Transverse colon (tissue), 4 donors: ENCODE measurements around the gene CFAP99. TPM values are rescaled to one million over a fixed set of nuclear protein-coding genes. Genes with fewer than 3 reads are reported as not detected.

ENCODE experiments used
- DNase-seq: peaks from one replicate; pipeline ENCODE4 v3.0.0-alpha.2; 2019
- H3K27ac ChIP-seq, 4 donors: fragments of 200-600 bp; sonication (generic); 2 replicates each; pipeline ENCODE4 v1.5.1; 2016 to 2018; ENCODE audit warnings: inconsistent platforms in 4 of 4
- H3K27me3 ChIP-seq: fragments of 200-600 bp; sonication (generic); 2 replicates; pipeline ENCODE4 v1.5.1; 2017; ENCODE audit warnings: inconsistent platforms
- H3K36me3 ChIP-seq, 4 donors: fragments of 200-600 bp; sonication (generic); 2 replicates each; pipeline ENCODE4 v1.5.1; 2017 to 2019; ENCODE audit warnings: inconsistent platforms in 4 of 4
- H3K4me1 ChIP-seq, 4 donors: fragments of 200-600 bp; sonication (generic); 2 replicates each; pipeline ENCODE4 v1.5.1; 2017 to 2020; ENCODE audit warnings: inconsistent platforms in 4 of 4
- H3K4me3 ChIP-seq, 4 donors: fragments of 200-600 bp; sonication (generic); 1 replicate in 1 of 4; 2 replicates in 3 of 4; pipeline versions ENCODE4 v1.5.1 to v1.6.1; 2017 to 2019; ENCODE audit warnings: inconsistent platforms in 4 of 4
- H3K9me3 ChIP-seq, 2 donors: fragments of 200-600 bp; sonication (generic); 2 replicates each; pipeline ENCODE4 v1.5.1; 2017 to 2019; ENCODE audit warnings: inconsistent platforms in 2 of 2
- EP300 ChIP-seq: sonication (generic); formaldehyde crosslinking; IDR thresholded peaks from one replicate; pipeline ENCODE4 v1.6.1; 2017; ENCODE audit warnings: antibody characterized with exemption, low read depth
- POLR2A ChIP-seq: fragments of 450-650 bp; IDR thresholded peaks from one replicate; pipeline ENCODE4 v1.6.1; 2016; ENCODE audit warnings: antibody characterized with exemption, mild to moderate bottlenecking, moderate library complexity
- POLR2AphosphoS5 ChIP-seq, 3 donors: sonication (generic); formaldehyde crosslinking; IDR thresholded peaks; one replicate each; pipeline ENCODE4 v1.6.1; 2016; ENCODE audit warnings: antibody characterized with exemption in 3 of 3
- WGBS, 2 donors: methylation state at CpG; one replicate each; pipeline ENCODE4 v1.1.5; 2018; ENCODE audit warnings: low coverage in 1 of 2; 5-methylcytosine and 5-hydroxymethylcytosine counted together
- in situ Hi-C, 4 donors: fragments of 200-750 bp; cut with MboI; loops; one replicate each; pipeline versions ENCODE4 v1.15.0 to v1.15.1; 2017; ENCODE audit warnings: low sequenced_read_pairs in 3 of 4, low pct_ligation_motif_present in 1 of 4, low pct_unique_long_range_greater_than_20kb in 1 of 4
- intact Hi-C: fragments of 100-400 bp; cut with DNase I; formaldehyde crosslinking; loops from one replicate; pipeline ENCODE4 v1.15.1; 2023; ENCODE audit warnings: low total_unique reads
- total RNA-seq, 4 donors: library from RNA; depleted of rRNA; stranded (reverse); fragments of >200 nt; gene quantifications; one replicate each; pipeline ENCODE4 v1.1.0, GENCODE V29; 2016
- TF ChIP-seq, protein P1 (sequence below), 5 experiments: fragments of 200-600 bp in 3 of 5; fragments of 450-650 bp in 2 of 5; sonication (generic) in 3 of 5; IDR thresholded peaks; 1 replicate in 2 of 5; 2 replicates in 3 of 5; pipeline ENCODE4 v1.5.1; 2016 to 2017; ENCODE audit warnings: antibody characterized with exemption in 5 of 5, inconsistent platforms in 3 of 5, mild to moderate bottlenecking in 2 of 5, moderate library complexity in 1 of 5

The CFAP99 gene
- total RNA-seq, 4 donors from 2014 or later, result 0.32 to 0.82 (median 0.60) TPM; not detected in 1

DNA sequence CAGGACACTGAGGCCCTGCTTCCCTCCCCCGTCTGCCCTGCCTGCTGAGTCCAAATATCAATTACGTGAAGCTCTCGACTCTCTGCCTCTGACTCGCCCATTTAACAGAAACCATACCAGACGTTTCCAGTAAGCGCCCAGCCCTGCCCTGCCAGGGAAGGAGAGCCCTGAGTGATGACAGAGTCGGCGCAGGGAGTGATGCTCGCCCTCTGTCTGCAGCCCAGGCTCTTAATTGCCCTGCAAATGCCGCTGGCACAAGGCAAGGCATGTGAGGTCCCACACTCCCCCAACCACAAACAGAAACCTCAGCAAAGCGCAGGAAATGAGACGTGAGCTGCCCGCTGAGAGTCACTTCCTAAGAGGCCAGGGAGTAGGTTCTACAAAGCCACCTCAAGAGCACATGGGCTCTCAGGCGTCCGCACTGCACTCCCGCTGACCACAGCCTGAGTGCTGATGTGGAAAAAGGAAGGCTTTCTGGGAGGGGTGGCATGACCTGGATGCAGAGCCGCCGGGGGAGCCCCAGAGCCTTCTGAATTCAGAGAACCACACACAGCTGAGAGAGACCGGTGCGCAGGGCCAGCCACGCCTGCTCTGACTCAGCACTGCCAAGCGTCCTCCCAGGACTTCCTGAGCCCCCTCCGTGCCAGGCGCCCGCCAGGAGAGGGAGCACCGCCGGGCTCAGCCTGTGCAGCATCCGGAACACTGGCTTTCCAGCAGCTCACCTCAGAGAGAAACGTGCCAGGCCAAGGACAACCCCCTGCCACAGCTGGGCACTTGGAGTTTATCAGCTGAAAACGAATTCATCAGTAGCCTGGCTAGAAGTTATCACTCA lies 5.7 kb upstream of the CFAP99 start:
- peak; percentile 58 for TF ChIP-seq POLR2A
- no peak for TF ChIP-seq EP300
- TF ChIP-seq, protein P1, sequence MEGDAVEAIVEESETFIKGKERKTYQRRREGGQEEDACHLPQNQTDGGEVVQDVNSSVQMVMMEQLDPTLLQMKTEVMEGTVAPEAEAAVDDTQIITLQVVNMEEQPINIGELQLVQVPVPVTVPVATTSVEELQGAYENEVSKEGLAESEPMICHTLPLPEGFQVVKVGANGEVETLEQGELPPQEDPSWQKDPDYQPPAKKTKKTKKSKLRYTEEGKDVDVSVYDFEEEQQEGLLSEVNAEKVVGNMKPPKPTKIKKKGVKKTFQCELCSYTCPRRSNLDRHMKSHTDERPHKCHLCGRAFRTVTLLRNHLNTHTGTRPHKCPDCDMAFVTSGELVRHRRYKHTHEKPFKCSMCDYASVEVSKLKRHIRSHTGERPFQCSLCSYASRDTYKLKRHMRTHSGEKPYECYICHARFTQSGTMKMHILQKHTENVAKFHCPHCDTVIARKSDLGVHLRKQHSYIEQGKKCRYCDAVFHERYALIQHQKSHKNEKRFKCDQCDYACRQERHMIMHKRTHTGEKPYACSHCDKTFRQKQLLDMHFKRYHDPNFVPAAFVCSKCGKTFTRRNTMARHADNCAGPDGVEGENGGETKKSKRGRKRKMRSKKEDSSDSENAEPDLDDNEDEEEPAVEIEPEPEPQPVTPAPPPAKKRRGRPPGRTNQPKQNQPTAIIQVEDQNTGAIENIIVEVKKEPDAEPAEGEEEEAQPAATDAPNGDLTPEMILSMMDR (IDR thresholded peaks at IDR 0.05), result peak; percentile 34 to 61 (median 45)
- peak; percentile 70 to 73 (median 71) for TF ChIP-seq POLR2AphosphoS5 (IDR thresholded peaks at IDR 0.05)
- DNase-seq, result peak; percentile 91
- no peaks in the 10 kb centered on the region for H3K9me3 ChIP-seq
- in situ Hi-C loops, result loop anchor here in 1 of 4 donors (25.0 kb wide), 1 partner anchor 176 kb away; the partner anchor contains the start of genes HAUS3 and POLN
- intact Hi-C loops, result no loop called here
- H3K27me3 ChIP-seq, result peaks cover 12% of the 10 kb centered on the region
- peak overlapping the region in 3 of 4 donors; percentile 19 to 42 (median 26) for H3K4me3 ChIP-seq
- peak overlapping the region; percentile 91 to 94 (median 92) for H3K27ac ChIP-seq
- H3K4me1 ChIP-seq, result peaks cover 24 to 68% (median 48%) of the 10 kb centered on the region in 4 donors
- H3K36me3 ChIP-seq, result no peaks in the 10 kb centered on the region
- 6% methylated on average over 30 of the region's 30 CpGs; no CpG with 5 or more reads in 1 of the 2 donors for WGBS, 2 donors

DNA sequence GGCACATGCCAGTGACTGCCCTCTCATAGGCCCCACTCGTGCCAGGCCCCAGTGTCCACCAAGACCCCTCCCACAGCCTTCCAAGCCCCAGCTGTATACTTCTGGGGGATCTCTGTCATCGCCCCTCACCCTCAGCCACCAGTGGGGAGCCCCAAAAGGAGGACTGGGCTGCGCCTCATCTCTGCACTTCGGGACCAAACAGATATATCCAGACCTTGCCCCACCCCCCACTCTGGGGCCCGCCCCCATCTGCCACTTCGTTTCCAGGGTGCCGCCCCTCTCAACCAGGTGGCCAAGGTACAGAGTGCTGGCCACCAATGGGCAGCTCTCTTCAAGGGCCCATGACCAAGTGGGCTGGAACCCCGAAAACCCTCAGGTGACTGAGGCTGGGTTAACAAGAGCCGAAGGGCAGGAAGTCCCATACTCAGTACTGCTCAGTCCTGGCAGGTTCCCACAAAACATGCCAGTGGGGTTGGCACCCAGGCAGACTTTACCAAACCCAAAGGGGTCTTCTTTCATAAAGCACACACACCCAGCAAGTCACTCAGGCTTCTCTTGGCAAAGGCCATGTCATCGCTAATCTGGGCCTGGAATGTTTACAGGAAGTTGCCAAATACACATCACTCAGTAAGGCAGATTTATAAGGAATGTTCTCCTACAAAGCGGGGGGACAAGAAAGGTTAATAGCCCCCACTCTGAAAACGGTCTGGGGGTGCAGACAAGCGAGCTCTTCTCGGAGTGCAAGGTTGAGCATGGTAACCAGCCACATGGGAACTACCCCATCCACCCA lies 4.7 kb upstream of the CFAP99 start:
- intact Hi-C loops (no loop called here), in situ Hi-C loops (loop anchor here in 1 of 4 donors (25.0 kb wide), 1 partner anchor 177 kb away; the partner anchor contains the start of genes HAUS3 and POLN)
- Histone ChIP-seq H3K27me3 (peaks cover 12% of the 10 kb centered on the region), H3K36me3 (no peaks in the 10 kb centered on the region), H3K4me1 (peaks cover 25 to 68% (median 50%) of the 10 kb centered on the region in 4 donors), H3K4me3 (peak overlapping the region in 2 of 4 donors; percentile 26 to 42), H3K9me3 (no peaks in the 10 kb centered on the region), H3K27ac (peak overlapping the region; percentile 91 to 94 (median 92))
- TF ChIP-seq EP300, result no peak
- TF ChIP-seq POLR2AphosphoS5 (IDR thresholded peaks at IDR 0.05), result peak in 2 of 3 donors; percentile 76 to 84
- TF ChIP-seq POLR2A, result peak; percentile 74
- WGBS, 2 donors, result 56 to 60% methylated on average over 2 to 14 of the region's 14 CpGs
- peak; percentile 87 for DNase-seq

DNA sequence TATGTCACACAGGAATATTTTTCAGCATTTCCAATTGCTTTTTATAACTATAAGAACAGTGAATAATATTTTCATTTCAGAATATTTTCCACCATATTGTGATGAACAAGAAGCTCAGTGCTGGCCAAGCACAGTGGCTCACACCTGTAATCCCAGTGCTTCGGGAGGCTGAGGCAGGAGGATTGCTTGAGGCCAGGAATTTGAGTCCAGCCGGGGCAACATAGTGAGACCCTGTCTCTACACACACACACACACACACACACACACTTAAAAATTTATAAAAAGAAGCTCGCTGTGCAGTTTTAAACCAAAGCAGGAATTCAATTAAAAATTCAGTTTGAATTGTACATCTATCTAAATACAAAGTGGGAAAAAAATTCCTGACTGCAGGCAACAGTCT lies 3.5 kb upstream of the CFAP99 start:
- Histone ChIP-seq H3K27ac (peak overlapping the region in 2 of 4 donors; percentile 79 to 93), H3K4me3 (no peak overlapping the region), H3K4me1 (peaks cover 30 to 75% (median 56%) of the 10 kb centered on the region in 4 donors), H3K27me3 (peaks cover 20% of the 10 kb centered on the region), H3K9me3 (no peaks in the 10 kb centered on the region), H3K36me3 (no peaks in the 10 kb centered on the region)
- no peak for TF ChIP-seq EP300
- no peak for TF ChIP-seq POLR2AphosphoS5 (IDR thresholded peaks at IDR 0.05)
- no peak for TF ChIP-seq POLR2A
- TF ChIP-seq, protein P1 (IDR thresholded peaks at IDR 0.05), result no peak
- in situ Hi-C loops (loop anchor here in 1 of 4 donors (25.0 kb wide), 1 partner anchor 178 kb away; the partner anchor contains the start of genes HAUS3 and POLN), intact Hi-C loops (no loop called here)
- DNase-seq, result no peak
- 96% methylated on average over 3 of the region's 3 CpGs; no CpG with 5 or more reads in 1 of the 2 donors for WGBS, 2 donors

DNA sequence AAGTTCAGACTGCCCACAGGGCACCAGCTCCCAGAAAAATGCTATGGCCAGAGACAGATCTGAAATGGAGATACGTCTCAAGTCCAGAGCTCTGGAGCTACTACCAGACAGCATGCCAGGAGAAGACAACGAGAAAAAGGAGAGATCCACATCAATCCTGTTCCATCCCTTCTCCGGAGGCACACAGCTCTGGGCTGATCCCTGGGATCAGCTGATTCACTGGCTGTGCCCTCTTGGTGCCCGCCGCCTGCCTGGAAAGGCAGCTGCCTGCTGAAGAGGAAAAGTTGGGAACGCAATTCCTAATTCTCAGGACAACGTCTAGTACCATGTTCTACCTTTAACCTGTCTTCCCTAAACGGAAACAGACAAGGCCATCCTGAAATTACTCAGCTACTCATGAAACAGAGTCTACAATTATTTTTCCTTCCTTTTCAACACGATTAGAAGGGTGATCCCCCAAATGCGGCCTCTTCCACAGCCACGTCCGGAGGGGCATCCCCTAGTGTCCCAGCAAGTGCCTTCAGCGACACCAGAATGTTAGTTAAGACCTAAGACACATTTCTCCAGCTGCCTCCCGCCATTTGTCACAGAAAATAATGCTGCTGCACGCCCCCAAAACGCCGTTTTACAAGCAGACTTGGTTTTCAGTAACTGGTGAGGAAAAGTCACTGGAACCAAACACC lies 2.7 kb upstream of the CFAP99 start:
- Histone ChIP-seq H3K4me3 (peak overlapping the region in 3 of 4 donors; percentile 64 to 74 (median 70)), H3K4me1 (peaks cover 30 to 71% (median 56%) of the 10 kb centered on the region in 4 donors), H3K9me3 (no peaks in the 10 kb centered on the region), H3K36me3 (no peaks in the 10 kb centered on the region), H3K27ac (peak overlapping the region; percentile 41 to 83 (median 76)), H3K27me3 (peaks cover 28% of the 10 kb centered on the region)
- TF ChIP-seq POLR2AphosphoS5 (IDR thresholded peaks at IDR 0.05), result no peak
- TF ChIP-seq POLR2A, result no peak
- TF ChIP-seq EP300, result no peak
- TF ChIP-seq, protein P1 (IDR thresholded peaks at IDR 0.05), result no peak
- intact Hi-C loops, result no loop called here
- in situ Hi-C loops, result loop anchor here in 1 of 4 donors (25.0 kb wide), 1 partner anchor 179 kb away; the partner anchor contains the start of genes HAUS3 and POLN
- 70 to 86% methylated on average over 1 to 17 of the region's 17 CpGs for WGBS, 2 donors
- DNase-seq, result no peak
